MG63 (cell line): ENCODE data around the gene GADD45A. TPM values are rescaled to one million over a fixed set of nuclear protein-coding genes. Genes with fewer than 3 reads are reported as not detected.
"Not testable (repeated sequence)": the region's sequence is repeated elsewhere in the genome, so short reads cannot be mapped to it uniquely, and the experiment has no call there.

ENCODE experiments used
- DNase-seq: peaks from one replicate; pipeline ENCODE4 v3.0.0-alpha.2; 2020
- H3K27me3 ChIP-seq: fragments of 250-450 bp; sonication (Bioruptor Pico); 2 replicates; pipeline ENCODE4 v1.5.1; 2020; ENCODE audit warnings: mild to moderate bottlenecking, moderate library complexity
- H3K36me3 ChIP-seq: fragments of 250-450 bp; sonication (Bioruptor Pico); 2 replicates; pipeline ENCODE4 v1.5.1; 2020; ENCODE audit warnings: mild to moderate bottlenecking, moderate library complexity
- H3K4me3 ChIP-seq: fragments of 250-450 bp; sonication (Bioruptor Pico); 2 replicates; pipeline ENCODE4 v1.5.1; 2020; ENCODE audit warnings: mild to moderate bottlenecking, moderate library complexity
- H3K9me3 ChIP-seq: fragments of 250-450 bp; sonication (Bioruptor Pico); 2 replicates; pipeline ENCODE4 v1.5.1; 2020; ENCODE audit warnings: mild to moderate bottlenecking, moderate library complexity
- total RNA-seq: library from RNA; depleted of rRNA; stranded (reverse); fragments of >200 nt; shearing (Covaris generic); gene quantifications from 2 replicates; pipeline ENCODE4 v1.2.3, GENCODE V29; 2014; ENCODE audit warnings: low replicate concordance

The GADD45A gene
- total RNA-seq, 1 experiment from 2014 or later = 16.5 TPM

DNA sequence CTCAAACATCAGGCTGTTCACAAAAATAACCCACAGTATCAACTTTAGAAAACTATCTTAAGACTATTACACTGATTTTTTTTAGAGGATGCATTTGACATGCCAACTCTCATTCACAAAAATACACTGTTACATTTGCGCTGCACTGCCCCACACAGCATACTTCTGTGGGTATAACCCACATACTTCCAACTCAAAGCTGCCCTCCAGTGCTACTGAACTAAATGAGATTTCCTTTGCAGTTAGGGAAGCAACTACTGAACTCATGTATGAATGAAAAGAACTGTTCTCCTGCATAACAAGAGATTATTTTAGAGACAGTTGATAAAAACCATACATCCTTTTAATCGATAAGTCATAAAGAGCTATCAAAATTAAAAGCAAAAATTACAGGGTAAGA lies 25.8 kb upstream of the GADD45A start:
- no peaks in the 10 kb centered on the region for H3K27me3 ChIP-seq
- H3K9me3 ChIP-seq = no peaks in the 10 kb centered on the region
- no peak overlapping the region for H3K4me3 ChIP-seq
- DNase-seq = no peak
- no peaks in the 10 kb centered on the region for H3K36me3 ChIP-seq

DNA sequence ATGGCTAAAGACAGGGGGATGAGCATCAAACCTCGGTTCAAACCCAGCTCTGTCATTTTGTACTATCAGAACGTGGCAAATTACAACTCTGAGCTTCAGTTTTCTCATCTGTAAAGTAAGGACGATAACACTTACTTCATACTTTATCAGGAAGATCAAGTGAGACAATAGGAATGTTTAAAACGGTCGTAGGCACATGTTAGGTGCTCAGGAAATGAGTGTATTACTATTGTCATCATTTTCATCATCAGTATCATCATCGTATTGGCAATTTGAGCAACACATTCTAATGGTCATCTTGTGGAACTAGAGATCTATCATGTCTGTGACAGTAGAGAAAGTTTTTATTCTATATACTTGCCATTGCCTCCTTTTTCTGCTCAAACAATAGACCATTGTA lies 22.1 kb upstream of the GADD45A start:
- Histone ChIP-seq H3K9me3 (no peaks in the 10 kb centered on the region), H3K4me3 (no peak overlapping the region), H3K36me3 (no peaks in the 10 kb centered on the region), H3K27me3 (no peaks in the 10 kb centered on the region)
- no peak for DNase-seq

DNA sequence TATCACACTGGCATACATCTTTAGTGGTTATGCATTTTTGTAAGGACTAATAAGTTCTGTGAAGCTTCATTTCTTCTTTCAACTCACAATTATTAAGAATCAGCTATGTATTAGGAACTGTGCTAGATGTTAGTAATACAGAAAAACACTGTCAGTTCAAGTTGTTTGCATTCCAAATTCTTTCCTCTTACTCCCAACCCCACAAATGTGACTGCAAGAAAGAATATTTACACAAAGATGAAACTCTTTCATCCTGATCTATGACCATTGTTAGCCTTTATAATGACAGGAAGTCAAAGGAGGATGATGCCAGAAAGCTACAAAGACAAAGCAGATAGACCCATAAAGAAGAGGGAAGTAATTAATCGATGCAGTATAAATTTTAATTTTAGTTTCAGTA lies 21.0 kb upstream of the GADD45A start:
- H3K9me3 ChIP-seq = no peaks in the 10 kb centered on the region
- no peaks in the 10 kb centered on the region for H3K27me3 ChIP-seq
- H3K4me3 ChIP-seq = no peak overlapping the region
- no peaks in the 10 kb centered on the region for H3K36me3 ChIP-seq
- DNase-seq = no peak

DNA sequence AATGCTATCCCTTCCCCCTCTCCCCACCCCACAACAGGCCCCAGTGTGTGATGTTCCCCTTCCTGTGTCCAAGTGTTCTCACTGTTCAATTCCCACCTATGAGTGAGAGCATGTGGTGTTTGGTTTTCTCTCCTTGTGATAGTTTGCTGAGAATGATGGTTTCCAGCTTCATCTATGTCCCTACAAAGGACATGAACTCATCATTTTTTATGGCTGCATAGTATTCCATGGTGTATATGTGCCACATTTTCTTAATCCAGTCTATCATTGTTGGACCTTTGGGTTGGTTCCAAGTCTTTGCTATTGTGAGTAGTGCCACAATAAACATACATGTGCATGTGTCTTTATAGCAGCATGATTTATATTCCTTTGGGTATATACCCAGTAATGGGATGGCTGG lies 19.7 kb upstream of the GADD45A start:
- not testable (repeated sequence) for H3K27me3 ChIP-seq, DNase-seq, H3K9me3 ChIP-seq, H3K36me3 ChIP-seq, H3K4me3 ChIP-seq

DNA sequence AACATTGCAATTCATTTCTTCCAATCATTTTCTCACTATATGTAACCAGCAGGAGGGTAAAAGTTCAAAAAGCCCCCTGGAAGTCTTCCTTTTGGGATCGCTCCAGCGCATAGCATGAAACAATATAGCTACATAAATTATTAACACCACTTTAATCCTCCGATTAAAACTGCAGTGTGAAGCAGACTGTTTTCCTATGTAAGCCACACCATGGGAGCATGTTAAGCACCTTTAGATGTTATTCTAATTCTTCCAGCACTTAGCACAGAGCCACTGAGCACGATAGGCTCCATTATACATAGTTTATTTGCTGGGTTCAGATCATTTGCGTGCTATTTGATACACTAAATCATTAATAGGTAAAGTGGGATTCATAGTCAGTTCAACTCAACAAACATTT lies 18.4 kb upstream of the GADD45A start:
- Histone ChIP-seq H3K27me3 (no peaks in the 10 kb centered on the region; the same call in 1 of the 2 replicates), H3K4me3 (no peak overlapping the region), H3K9me3 (no peaks in the 10 kb centered on the region), H3K36me3 (no peaks in the 10 kb centered on the region)
- no peak for DNase-seq

DNA sequence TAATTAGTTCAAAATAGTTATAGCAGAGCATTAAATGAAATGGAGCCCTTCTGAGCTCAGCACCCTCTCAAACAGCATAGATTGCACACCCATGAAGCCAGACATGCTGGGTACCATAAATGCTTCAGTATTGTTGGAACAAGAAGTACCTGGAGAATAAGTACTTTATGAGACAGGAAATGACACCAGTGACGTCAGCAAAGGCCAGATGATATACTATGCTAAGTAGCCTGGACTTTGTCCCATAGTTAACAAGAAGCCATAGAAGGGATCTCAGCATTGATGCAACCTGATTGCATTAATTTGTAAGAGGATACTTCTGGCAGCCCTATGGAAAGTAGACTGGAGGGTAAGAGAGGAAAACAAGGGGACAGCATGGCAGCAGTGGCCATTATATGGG lies 16.3 kb upstream of the GADD45A start:
- Histone ChIP-seq H3K27me3 (no peaks in the 10 kb centered on the region; the same call in 1 of the 2 replicates), H3K36me3 (no peaks in the 10 kb centered on the region), H3K9me3 (no peaks in the 10 kb centered on the region), H3K4me3 (no peak overlapping the region)
- DNase-seq = no peak

DNA sequence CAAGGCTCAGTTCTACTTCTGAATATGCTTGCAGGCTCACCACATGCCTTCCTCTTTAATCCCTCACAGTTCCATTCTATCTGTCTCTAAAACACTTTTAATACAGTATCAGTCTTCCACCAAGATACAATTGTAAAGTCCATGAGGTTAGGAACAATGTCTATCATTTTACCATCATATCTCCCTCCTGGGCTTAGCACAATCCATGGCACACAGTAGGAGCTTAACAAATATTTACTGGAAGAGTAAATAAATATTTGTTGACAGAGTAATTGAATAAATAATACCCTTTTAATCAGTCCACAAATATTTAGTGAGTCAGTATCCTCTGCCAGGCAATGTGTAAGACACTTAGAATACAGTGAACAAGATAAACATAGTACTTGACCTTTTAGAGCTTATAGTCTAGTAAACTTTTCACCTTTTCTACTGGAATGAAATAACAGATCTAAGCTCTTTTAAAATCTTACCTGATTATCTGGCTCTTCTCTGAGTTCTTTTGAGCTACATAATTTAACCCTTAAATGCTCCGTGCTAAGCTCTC lies 12.7 kb upstream of the GADD45A start:
- Histone ChIP-seq H3K9me3 (no peaks in the 10 kb centered on the region), H3K27me3 (no peaks in the 10 kb centered on the region; the same call in 1 of the 2 replicates), H3K4me3 (no peak overlapping the region), H3K36me3 (no peaks in the 10 kb centered on the region)
- DNase-seq = no peak

DNA sequence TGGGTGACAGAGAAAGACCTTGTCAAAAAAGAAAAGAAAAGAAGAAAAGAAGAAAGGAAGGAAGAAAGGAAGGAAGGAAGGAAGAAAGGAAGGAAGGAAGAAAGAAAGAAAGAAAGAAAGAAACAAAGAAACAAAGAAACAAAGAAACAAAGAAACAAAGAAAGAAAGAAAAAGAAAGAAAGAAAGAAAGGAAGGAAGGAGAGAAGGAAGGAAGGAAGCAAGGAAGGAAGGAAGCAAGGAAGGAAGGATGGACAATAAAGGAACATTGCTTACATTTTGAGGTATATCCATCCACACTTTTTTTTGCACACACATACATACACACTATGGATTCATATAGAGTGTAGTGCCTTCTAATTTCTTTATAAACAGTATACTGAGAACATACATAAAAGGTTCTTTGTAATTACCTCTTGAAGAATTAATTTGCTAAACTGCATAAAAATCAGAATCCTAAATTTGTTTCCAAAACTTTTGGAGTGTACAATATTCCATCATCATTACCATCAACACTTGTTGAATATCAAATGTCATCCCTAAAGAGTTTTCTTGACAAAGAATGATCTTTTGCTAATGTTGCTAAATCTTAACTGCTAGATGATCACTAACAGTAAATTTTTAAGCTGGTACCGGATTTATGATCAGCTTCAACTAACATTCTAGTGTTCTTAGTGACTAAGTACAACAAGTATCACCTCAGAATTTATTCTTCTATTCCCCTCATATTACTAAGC lies 11.4 kb upstream of the GADD45A start:
- DNase-seq = no peak
- no peaks in the 10 kb centered on the region; the same call in 1 of the 2 replicates for H3K27me3 ChIP-seq
- no peak overlapping the region for H3K4me3 ChIP-seq
- no peaks in the 10 kb centered on the region for H3K9me3 ChIP-seq
- H3K36me3 ChIP-seq = no peaks in the 10 kb centered on the region

DNA sequence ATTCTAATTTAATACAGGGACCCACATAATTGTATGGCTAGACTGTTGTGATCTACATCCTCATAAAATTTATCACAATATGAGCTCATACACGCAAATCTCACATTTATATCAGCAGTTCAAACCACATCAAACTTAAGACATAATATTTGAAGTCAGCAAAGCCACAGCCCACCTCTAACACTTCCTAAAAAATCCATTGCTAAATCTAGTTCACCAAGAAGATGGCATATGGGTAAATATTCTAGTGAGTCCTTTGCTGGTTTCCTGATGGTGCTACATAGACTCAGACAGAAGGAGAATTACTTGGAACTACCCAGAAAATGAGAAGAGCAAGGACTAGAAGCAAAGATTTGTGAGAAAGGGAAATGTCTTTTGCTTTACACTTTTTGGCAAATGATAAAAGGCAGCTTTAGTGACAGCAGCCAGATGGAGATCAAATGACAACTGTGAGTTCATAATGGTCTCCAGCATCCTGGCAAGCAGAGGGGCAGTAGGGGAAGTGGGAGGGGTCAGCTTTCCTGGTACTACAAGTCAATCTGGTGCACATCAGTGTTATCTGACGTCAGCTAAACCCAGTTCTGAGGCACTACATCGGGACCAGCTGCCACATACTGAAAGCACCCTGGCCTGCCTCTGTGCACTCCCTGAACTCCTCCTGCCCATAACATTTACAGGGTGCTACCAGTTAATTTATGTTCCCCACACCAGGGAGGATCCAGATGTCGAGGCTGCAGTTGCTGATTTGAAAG lies 10.6 kb upstream of the GADD45A start:
- DNase-seq = peak; percentile 77
- no peak overlapping the region for H3K4me3 ChIP-seq
- H3K27me3 ChIP-seq = no peaks in the 10 kb centered on the region; the same call in 1 of the 2 replicates
- no peaks in the 10 kb centered on the region for H3K9me3 ChIP-seq
- no peaks in the 10 kb centered on the region for H3K36me3 ChIP-seq

DNA sequence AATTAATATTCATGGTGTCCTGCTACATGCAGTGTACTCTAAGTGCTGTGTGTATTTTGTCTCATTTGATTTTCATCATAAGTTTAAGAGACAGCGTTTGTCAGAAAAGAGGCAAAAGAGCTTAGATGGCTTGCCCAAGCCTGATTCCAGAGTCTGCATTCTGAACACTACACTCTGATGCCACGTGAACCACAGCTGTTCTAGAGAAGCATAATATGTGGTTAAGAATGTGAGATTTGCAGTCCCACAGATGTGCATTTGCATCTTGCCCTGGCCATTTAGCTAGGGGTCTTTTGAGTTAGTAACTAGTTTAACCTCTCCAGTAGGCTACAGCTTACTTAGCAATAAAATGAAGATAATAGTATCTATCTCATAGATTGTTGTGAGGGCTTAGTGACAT lies 9.2 kb upstream of the GADD45A start:
- no peaks in the 10 kb centered on the region for H3K36me3 ChIP-seq
- no peaks in the 10 kb centered on the region for H3K27me3 ChIP-seq
- H3K4me3 ChIP-seq = no peak overlapping the region
- no peaks in the 10 kb centered on the region for H3K9me3 ChIP-seq
- DNase-seq = no peak

DNA sequence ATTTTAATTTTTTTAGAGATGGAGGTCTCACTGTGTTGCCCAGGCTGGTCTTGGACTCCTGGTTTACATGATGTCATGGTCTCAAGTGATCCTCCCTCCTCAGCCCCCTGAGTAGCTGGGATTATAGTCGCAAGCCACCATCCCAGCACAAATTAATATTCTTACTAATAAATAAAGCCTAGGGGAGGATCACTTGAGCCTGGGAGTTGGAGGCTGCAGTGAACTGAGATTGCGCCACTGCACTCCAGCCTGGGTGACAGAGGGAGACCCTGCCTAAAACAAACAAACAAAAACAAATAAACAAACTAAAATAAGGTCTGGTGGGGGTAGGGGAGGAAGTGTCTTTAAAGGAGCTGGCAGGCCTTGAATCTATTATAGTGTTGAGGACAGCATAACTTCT lies 8.7 kb upstream of the GADD45A start:
- Histone ChIP-seq H3K36me3 (no peaks in the 10 kb centered on the region), H3K9me3 (no peaks in the 10 kb centered on the region), H3K27me3 (no peaks in the 10 kb centered on the region), H3K4me3 (no peak overlapping the region)
- DNase-seq = no peak

DNA sequence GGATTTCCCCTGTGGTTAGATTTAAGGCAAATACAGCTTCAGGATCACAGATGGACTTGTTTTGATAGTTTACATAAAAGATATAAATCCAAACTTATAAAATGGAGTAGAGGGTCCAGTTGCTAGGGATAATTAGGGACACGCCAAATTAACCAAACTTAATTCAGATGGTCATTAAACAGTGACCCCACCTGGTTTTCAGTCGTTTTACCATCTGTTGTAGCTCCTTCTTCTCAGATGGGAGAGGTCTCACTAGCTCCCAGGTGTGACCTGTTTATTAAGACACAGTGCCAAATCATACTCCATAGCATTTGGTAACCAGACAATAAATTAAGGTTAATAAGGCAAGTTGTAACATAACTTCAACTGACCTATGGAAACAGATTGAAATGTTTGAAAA lies 8.1 kb upstream of the GADD45A start:
- Histone ChIP-seq H3K4me3 (no peak overlapping the region), H3K9me3 (no peaks in the 10 kb centered on the region), H3K27me3 (no peaks in the 10 kb centered on the region), H3K36me3 (no peaks in the 10 kb centered on the region)
- DNase-seq = no peak

DNA sequence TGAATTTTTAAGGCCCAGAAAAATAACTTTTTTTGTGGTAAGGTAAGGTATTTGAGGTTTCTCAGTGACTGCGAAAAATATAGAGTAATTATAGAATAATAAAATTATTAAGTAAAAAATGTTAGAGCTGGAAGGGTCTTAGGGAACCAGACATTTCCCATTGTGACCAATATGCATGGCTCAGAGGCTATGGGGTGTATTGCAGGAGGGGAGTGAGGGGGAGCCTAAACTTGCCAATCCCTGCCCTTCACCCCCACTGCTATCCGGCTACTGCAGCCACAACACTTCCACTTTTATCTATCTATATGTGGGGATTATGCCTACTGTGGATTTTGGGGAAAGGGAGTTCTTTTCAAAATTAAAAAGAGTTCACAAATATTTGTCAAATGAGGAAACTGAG lies 7.6 kb upstream of the GADD45A start:
- Histone ChIP-seq H3K9me3 (no peaks in the 10 kb centered on the region), H3K27me3 (no peaks in the 10 kb centered on the region), H3K36me3 (no peaks in the 10 kb centered on the region), H3K4me3 (no peak overlapping the region)
- no peak for DNase-seq

DNA sequence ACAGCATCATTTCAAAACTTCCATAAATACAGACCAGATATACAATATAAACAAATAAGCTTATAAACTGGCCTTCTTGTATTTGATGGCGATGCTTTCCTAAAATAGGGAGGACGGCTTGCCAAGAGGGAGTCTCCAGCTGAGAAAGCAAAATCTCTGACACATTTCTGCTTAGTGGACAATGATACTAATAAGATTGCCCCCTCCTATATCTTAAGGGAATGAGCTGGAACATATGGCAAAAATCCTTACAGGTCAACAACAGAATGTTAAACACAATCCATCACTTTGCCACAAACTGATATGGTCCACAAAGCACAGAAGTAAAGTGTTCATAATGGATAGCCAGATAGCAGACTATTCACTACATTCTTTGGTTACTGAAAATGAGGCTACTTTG lies 7.1 kb upstream of the GADD45A start:
- Histone ChIP-seq H3K36me3 (no peaks in the 10 kb centered on the region), H3K4me3 (no peak overlapping the region), H3K9me3 (no peaks in the 10 kb centered on the region), H3K27me3 (no peaks in the 10 kb centered on the region)
- no peak for DNase-seq

DNA sequence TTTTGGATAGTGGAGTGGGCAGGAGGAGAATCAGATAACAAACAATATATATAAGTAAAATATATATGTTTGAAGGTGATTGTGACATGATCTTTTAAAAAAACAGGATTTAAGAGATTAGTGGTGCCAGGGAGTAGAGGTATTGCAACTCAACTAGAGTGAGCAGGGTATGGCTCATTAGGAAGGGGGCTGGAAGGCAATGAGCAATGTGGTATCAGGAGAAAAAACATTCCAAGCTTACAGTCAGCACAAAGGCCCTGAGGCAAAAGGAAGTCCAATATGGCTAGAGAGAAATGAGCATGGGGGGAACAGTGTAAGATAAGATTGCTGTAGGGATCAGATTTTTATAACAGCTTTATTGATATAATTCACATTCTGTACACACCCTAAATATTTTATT lies 5.3 kb upstream of the GADD45A start:
- Histone ChIP-seq H3K36me3 (no peaks in the 10 kb centered on the region), H3K9me3 (no peaks in the 10 kb centered on the region), H3K27me3 (no peaks in the 10 kb centered on the region), H3K4me3 (no peak overlapping the region)
- peak; percentile 30 for DNase-seq

DNA sequence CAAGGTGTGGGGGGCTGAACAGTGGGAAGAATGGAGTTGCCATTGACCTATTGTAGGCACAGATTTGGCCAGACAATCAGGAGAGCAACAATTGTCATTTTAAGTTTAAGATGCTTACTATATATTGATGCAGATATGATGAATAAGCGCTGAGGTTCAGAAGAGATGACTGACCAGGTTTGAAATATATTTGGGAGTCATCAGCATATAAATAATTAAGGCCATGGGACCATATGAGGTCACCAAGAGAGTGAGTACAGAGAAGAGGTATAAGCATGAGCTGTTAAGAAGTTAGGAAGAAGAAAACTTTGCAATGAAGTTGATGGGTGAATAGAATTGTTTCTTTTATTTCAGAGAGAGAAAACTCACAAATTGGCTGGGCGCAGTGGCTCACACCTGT lies 4.5 kb upstream of the GADD45A start:
- H3K4me3 ChIP-seq = no peak overlapping the region
- H3K36me3 ChIP-seq = peaks cover 2% of the 10 kb centered on the region
- DNase-seq = no peak
- no peaks in the 10 kb centered on the region for H3K27me3 ChIP-seq
- no peaks in the 10 kb centered on the region for H3K9me3 ChIP-seq

DNA sequence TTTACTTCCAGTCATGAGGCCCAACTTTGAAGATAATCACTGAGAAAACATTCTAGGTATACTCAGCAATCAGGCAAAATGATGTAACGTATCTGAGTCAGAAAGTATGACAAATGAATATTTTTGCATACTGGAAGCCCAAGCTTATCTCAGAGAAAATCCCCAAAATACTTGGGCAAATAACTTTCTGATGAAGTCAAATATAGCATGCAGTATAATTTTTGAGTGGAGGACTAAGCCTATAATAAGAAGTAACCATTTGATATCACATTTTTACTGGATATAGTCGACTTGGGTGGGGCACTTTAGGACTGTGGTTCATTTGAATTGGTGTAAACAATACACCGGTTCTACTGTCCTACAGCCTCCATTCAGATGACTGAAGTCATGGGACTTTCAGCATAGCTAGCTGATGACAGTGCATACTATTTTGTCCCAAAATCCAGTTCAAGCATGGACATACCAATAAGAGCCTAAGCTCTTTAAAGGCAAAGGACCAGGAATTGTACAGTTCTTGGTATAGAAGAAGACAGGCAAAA lies 2.3 kb upstream of the GADD45A start:
- Histone ChIP-seq H3K27me3 (no peaks in the 10 kb centered on the region), H3K36me3 (peaks cover 22% of the 10 kb centered on the region), H3K9me3 (no peaks in the 10 kb centered on the region), H3K4me3 (no peak overlapping the region)
- DNase-seq = peak; percentile 41
